Thoracic aorta (tissue), 2 donors: Measurements from ENCODE around the gene SLC5A5. TPM values are rescaled to one million over a fixed set of nuclear protein-coding genes. Genes with fewer than 3 reads are reported as not detected.

Source experiments
- ATAC-seq: fragments of 150-250 bp; one replicate; pipeline ENCODE4 v1.8.0; 2017; ENCODE audit warnings: low read depth; ENCODE audit not compliant: insufficient number of reproducible peaks, low FRiP score
- DNase-seq: peaks from one replicate; pipeline ENCODE4 v3.0.0-alpha.2; 2020; ENCODE audit warnings: low spot score
- H3K27ac ChIP-seq, 2 donors: fragments of 200-600 bp; sonication (generic); 1 replicate in 1 of 2; 2 replicates in 1 of 2; pipeline ENCODE4 v1.5.1; 2016; ENCODE audit warnings: mild to moderate bottlenecking in 2 of 2, moderate library complexity in 2 of 2
- H3K27me3 ChIP-seq: fragments of 200-600 bp; sonication (generic); replicated peaks from 2 replicates; pipeline ENCODE4 v1.6.0; 2016; ENCODE audit warnings: mild to moderate bottlenecking; ENCODE audit not compliant: insufficient read depth
- H3K36me3 ChIP-seq: fragments of 200-600 bp; sonication (generic); one replicate; pipeline ENCODE4 v1.5.1; 2016
- H3K4me1 ChIP-seq, 2 donors: fragments of 200-600 bp; sonication (generic); 1 replicate in 1 of 2; 2 replicates in 1 of 2; pipeline versions ENCODE4 v1.5.1 to v1.6.0; 2016; ENCODE audit warnings: low read depth in 2 of 2, mild to moderate bottlenecking in 1 of 2; ENCODE audit not compliant: control insufficient read depth in 1 of 2
- H3K4me3 ChIP-seq: fragments of 200-600 bp; sonication (generic); 2 replicates; pipeline ENCODE4 v1.5.1; 2016; ENCODE audit warnings: mild to moderate bottlenecking
- H3K9me3 ChIP-seq: fragments of 200-600 bp; sonication (generic); 2 replicates; pipeline ENCODE4 v1.5.1; 2016
- CTCF ChIP-seq: fragments of 200-600 bp; sonication (generic); IDR thresholded peaks from one replicate; pipeline ENCODE4 v1.5.1; 2019; ENCODE audit warnings: antibody characterized with exemption
- total RNA-seq, 2 donors: library from RNA; depleted of rRNA; stranded (reverse); fragments of >200 nt; gene quantifications; one replicate each; pipeline versions ENCODE4 v1.1.0 to v1.2.3, GENCODE V29; 2016

Gene SLC5A5
- total RNA-seq, 2 donors from 2014 or later = not detected

GRCh38 chr19:17830567-17831418 is 41.0 kb upstream of the SLC5A5 start:
- no peak overlapping the region for H3K27ac ChIP-seq
- no peak for ATAC-seq
- no peak overlapping the region for H3K4me3 ChIP-seq

GRCh38 chr19:17831419-17831888 is 40.3 kb upstream of the SLC5A5 start:
- H3K4me3 ChIP-seq = no peak overlapping the region

More at GRCh38 chr19:17830567-17831418, 41.0 kb upstream of the SLC5A5 start:
- H3K27me3 ChIP-seq = no peaks in the 10 kb centered on the region
- H3K9me3 ChIP-seq = no peaks in the 10 kb centered on the region
- TF ChIP-seq CTCF = no peak
- no peaks in the 10 kb centered on the region for H3K4me1 ChIP-seq
- DNase-seq = no peak
- H3K36me3 ChIP-seq = no peaks in the 10 kb centered on the region

GRCh38 chr19:17832443-17833208 is 39.1 kb upstream of the SLC5A5 start:
- H3K4me1 ChIP-seq = no peaks in the 10 kb centered on the region
- no peak for TF ChIP-seq CTCF
- H3K9me3 ChIP-seq = no peaks in the 10 kb centered on the region
- no peak overlapping the region for H3K4me3 ChIP-seq
- ATAC-seq (no peak), DNase-seq (no peak)
- no peaks in the 10 kb centered on the region for H3K27me3 ChIP-seq
- no peak overlapping the region for H3K27ac ChIP-seq
- no peaks in the 10 kb centered on the region for H3K36me3 ChIP-seq

More at GRCh38 chr19:17831419-17831888, 40.3 kb upstream of the SLC5A5 start:
- ATAC-seq (no peak), DNase-seq (no peak)
- no peaks in the 10 kb centered on the region for H3K27me3 ChIP-seq
- TF ChIP-seq CTCF = no peak
- no peaks in the 10 kb centered on the region for H3K4me1 ChIP-seq
- H3K36me3 ChIP-seq = no peaks in the 10 kb centered on the region
- no peak overlapping the region for H3K27ac ChIP-seq
- H3K9me3 ChIP-seq = no peaks in the 10 kb centered on the region

GRCh38 chr19:17834350-17835181 is 37.2 kb upstream of the SLC5A5 start:
- no peak overlapping the region for H3K27ac ChIP-seq
- no peak for ATAC-seq
- no peak overlapping the region for H3K4me3 ChIP-seq
- H3K9me3 ChIP-seq = no peaks in the 10 kb centered on the region
- no peak for DNase-seq
- H3K36me3 ChIP-seq = no peaks in the 10 kb centered on the region
- no peaks in the 10 kb centered on the region for H3K27me3 ChIP-seq
- no peak for TF ChIP-seq CTCF
- H3K4me1 ChIP-seq = no peaks in the 10 kb centered on the region
